Measurements from ENCODE around the gene OR51B2.

The OR51B2 gene

GRCh38 chr11:5281596-5281995 is 42.5 kb downstream of the OR51B2 start:
- DNase-seq: no peak

GRCh38 chr11:5280582-5281102 is 43.5 kb downstream of the OR51B2 start:
- no peak for DNase-seq

- no peak for DNase-seq
Observed at GRCh38 chr11:5279471-5280090, 44.5 kb downstream of the OR51B2 start.

- no peak for DNase-seq
Observed at GRCh38 chr11:5277807-5278382, 46.2 kb downstream of the OR51B2 start.

GRCh38 chr11:5276697-5277096 is 47.4 kb downstream of the OR51B2 start:
- no peak for DNase-seq

GRCh38 chr11:5275369-5276110 is 48.6 kb downstream of the OR51B2 start:
- DNase-seq: no peak

- no peak for DNase-seq
Observed at GRCh38 chr11:5274395-5274794, 49.7 kb downstream of the OR51B2 start.

Measured in NCI-H2107 (cell line).